Hematopoietic multipotent progenitor cell treated with erythropoietin and hydrocortisone succinate and interleukin-3 and kit ligand, for 6 days (in vitro differentiated cells): Measurements from ENCODE around the gene NOS1AP.

Experiments used
- DNase-seq: peaks from one replicate; pipeline ENCODE4 v3.0.0-alpha.2; 2015

Gene NOS1AP

DNA sequence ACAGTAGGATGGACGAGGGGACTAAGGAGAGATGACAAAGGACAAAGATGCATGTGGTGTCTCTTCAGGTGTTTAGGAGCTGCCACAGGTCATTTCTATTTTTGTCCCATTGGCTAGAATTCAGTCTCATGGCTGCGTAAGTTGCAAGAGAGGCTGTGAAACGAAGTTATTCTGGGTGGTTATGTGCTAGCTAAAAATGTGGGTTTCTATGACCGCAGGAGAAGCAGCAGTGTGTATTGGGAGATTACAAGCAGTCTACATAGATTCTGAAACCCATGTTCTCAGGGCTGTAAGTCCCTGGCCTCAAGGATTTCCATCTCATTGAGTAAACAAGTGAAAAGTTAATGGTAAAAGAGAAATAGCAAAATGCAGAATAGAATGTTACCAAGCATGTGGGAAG lies 196.5 kb downstream of the NOS1AP start:
- DNase-seq: no peak

DNA sequence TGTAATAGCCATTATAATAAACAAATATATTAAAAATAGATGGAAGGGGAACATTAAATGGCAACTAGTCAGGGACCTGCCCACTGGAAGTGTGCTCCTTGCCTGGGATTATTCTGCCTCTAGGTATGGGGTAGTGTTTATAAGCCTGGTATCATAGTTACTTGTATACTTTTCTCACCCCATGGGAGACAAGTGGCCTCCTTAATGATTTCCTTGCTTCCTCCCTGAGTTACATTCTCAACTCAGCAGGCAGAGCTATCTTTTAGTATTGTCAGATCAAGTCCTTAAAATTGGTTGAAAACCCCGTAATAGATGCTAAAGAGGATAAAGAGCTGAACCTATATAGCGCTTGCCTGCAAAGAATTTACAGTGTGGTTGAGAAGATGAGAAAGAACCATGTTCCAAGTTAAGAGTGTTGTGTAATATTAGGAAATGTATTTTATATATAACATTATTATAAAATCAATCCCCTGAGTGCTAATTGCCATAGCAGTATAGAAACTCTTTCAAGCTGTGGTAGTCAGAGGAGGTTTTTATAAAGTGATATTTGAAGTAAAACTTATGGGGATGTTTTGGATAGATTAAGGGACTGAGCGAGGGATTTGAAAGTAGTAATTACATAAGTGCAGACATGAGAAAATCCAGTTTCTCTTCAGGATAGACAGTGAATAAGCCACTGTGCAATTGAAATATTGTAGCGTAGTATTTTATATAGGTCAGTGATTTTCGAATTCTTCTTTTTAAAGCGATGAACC lies 200.7 kb downstream of the NOS1AP start:
- no peak for DNase-seq

DNA sequence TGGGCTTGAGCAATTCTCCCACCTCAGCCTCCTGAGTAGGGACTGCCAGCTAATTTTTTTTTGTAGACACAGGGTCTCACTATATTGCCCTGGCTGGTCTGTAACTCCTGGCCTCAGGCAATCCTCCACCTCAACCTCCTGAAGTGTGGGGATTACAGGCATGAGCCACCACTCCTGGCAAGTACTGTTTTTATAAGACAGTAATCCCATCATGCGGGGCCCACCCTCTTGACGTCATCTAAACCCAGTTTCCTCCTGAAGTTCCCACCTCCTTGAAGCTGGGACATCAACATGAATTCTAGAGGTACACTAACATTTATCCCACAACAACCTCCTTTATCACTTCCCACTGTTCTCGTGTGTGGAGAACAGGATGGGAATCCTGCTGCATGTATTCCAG lies 202.5 kb downstream of the NOS1AP start:
- DNase-seq: no peak

DNA sequence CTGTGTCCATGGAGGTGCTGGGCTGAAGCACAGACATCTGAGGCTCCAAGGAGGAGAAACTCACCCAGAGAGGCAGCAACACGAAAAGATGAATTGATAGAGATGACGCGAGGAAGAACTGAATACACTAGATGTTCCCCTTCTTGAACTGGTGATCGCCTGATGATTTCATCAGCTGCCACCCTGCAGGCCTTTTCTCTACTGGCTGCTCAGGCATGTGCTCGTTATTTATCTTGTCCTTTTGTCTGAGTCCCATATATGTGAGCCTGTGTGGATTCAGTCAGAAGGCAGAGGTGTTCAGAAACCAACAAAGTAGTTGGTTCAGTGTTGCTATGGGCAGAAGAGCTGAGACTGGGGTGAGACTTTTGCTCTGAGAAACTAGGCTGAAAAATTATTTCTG lies 202.9 kb downstream of the NOS1AP start:
- DNase-seq: no peak

DNA sequence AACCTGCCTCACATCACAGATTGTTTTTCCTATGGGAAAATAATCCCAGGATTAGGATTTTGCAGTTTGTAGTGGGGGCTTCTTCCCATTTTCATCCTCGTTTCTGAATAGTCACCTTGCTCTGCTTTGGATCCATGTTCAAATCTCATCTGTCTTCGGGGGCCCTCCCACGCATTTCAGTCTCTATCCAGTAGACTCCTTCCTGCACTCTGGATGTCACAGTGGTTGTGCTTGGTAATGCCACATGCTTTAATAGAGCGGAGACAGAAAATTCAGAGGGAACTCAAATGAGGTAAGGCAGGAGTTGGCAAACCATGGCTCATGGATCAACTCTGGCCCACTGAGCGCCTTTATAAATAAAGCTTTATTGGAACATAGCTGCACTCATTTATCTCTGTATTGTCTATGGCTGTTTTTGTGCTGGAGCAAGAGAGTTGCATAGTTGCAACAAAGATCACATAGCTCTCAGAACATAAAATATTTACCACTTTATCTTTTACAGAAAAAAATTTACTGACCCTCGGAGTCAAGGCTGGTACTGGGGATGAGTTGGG lies 206.2 kb downstream of the NOS1AP start:
- no peak for DNase-seq

DNA sequence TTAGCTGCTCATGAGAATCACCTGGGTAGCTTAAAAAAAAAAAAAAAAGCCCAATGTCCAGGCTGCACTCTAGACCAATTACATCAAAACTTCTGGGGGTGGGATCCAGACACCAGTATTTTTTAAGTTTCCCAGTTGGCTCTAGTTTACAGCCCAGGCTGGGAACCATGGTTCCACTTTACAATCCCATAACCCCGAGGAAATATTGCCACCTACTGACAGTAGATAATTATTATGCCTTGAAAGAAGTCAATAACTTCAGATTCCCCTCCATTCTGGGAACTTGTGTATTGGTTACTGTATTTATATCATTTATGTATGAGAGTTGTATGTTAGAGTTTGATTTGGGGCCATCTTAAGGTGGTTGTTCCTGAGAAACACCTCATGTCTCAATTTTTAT lies 207.0 kb downstream of the NOS1AP start:
- DNase-seq: peak; percentile 71

DNA sequence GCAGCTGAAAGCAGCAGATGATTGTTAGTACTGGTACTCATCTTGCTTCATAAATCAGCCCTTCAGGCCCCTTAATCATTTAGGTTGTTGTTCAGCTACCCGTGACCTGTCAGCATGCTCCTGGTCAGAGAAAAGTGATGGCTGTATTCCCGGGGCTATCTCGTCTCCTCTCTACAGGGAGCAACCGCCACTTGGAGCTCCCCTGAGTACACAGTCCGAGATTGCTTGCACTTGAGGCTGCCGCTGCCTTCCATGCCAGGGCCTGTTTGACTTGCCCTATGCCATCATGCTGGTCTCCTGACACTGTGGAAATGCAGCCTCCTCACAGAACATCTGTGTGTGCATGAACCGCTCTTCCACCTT lies 209.6 kb downstream of the NOS1AP start:
- DNase-seq: no peak

DNA sequence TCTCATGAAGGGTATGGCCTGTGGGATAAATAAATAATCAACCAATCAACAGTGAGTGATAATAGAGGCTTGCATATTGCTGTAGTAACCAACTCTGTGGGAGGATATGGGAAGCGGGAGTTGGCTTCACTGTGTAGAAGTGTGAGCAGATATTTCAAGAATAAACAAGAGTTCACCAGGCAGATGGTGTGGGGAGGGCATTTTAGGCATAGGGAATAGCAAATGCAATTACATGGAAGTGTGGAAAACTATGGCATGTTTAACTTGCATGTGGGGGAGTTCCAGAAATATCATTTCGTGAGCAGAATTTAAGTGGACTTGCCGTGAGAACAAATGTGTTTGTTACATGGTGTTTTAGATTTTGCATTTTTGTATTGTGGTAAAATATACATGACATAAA lies 211.9 kb downstream of the NOS1AP start:
- DNase-seq: no peak

DNA sequence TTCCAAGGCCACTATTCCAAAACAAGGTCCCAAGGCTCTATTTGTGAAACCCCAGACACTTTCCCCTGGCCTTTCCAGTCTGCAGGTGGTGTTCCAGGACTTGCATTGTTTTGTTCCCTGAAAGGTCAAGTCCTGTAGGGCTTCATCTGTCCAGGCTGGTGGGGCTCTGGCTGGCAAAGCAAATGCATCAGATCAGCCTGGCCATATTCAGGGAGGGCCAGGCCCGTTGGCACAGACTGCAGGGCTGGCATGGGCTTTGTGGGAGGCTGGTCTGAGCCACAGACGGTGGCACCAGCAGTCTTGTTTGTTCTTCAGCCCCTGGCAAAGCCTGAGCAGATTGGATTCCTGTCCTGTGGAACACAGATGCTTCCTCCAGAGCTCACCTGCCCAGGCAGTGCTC lies 214.2 kb downstream of the NOS1AP start:
- DNase-seq: no peak

DNA sequence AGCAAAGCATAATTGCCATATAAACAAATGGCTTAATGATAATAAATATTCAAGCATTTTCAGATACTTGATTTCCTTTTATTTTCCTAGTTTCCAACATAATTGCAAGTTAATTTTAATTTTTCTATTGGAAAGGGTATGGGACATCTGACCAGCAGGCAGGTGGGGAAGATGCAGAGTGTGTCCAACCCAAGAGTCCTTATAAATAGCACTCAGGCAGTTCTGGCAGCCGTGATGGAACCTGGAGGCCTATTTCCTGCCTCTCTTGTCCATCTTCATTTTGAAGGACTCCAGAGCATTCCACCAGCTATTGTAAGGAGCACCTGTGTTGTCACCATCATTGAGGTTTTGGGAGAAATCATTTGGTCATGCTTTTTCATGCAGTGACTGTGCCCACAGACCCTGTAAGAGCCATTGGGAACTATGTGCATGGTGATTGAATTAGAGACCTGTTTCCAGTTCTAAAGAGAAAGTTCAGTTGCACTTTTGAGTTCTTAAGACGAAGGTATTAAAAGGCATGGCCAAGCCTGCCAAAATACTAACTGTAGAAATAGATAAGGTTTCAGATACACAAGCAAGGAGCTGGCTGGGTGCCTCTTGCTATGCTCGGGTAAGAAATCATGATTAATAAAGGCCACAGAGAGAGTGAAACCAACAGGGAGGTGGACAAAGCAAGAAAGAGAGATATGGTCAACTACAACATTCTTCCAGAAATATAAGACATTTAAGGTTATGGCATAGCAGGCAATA lies 214.9 kb downstream of the NOS1AP start:
- peak; percentile 60 for DNase-seq

DNA sequence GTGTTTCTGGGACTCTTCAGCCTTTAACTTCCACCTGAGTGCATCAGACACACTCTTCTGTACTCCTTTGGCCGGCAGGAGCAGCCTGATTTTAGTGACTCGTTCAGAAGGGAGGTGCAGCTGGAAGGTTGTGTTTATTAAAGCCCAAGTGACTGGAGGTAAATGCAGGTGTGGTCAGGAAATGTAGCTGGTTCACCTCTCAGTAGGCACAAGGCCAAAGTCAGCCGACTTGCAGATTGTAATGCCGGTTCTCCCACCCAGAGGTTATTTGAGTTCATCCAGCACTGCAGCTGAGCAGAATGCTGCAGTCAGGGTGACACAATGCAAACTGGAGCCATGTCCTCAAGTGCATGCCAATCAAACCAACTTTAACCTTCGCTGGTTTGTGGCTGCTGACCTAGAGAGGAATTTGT lies 215.7 kb downstream of the NOS1AP start:
- DNase-seq: no peak

DNA sequence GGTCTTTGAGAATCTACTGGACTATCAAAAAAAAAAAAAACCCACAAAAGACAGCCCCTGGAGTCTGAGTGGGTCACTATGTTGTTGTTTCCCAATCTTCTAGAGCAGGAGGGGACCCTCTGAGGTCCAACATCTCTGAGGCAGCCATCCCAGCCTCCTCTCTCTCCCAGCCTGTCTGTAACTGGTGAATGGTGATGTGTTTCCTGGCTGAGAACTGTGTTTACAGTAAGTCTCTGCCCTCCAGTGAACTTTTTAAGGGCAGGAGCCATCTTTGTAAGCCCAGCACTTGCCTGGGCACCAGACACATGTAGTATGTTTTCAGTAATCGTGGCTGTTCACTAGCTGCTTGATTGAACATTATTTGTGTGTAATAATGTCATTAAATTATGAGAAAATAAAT lies 221.5 kb downstream of the NOS1AP start:
- DNase-seq: no peak

DNA sequence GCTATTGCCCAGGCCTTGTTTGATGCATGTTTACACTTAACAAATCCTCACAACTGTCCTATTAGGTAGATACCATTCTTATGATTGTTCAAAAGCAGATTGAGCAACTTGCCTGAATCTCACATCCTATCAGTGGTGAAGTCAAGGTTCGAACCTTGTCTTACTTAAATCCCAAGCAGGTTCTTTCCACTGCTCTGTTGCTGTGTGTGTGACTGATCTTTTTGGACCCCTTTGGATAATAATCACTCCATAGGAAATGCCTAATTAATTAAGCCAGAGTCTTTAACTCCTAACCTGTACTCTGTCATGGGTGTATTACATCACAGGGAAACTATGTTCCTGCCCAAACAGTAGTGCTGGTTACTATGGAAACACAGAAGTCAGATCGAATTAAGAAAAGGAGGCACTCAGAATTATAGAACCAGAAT lies 222.9 kb downstream of the NOS1AP start:
- no peak for DNase-seq

DNA sequence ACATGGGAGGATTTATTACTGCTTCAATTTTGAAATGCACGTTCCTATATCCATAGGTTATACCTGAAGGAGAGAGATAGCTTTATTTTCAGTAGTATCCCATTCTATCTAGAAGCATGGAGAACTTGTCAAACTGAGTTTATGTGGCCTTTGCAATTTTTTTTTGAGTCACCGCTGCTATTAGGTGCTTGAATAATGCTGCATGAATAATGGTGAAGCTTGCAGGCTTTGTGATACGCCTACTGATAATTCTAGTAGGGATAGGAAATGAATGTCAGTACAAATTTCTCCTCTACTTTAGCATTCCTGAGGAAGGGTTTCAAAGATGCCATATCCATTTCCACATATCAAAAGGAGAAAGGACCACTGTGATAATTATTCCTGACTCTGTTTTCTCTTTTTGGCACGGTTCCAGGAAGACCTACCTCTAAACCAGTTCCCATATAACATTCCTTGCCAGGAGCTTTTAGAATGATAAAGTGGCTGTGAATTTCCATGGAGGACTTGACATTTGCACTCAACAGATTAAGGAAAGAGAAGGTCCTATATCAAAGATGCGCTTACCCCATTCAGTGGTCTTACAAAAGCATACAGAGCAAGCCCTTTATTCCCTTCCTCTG lies 223.7 kb downstream of the NOS1AP start:
- DNase-seq: no peak

DNA sequence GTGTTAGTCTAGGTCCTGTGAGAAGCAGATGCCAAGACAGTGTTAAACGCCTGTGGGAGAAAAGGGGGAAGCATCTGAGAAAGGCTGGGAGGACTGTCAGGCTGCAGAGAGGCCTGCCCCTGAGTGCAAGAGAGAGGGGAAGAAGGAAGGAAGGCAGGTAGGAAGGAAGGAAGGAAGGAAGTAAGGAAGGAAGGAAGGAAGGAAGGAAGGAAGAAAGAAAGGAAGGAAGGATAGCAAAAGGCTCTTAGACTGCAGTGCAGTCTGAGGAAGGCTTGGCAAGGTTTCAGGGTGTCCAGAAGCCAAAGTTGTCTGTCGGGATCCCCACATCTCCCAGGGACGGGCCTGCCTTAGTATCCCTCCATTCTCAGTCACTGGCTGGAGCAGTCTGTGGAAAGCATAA lies 224.5 kb downstream of the NOS1AP start:
- no peak for DNase-seq

DNA sequence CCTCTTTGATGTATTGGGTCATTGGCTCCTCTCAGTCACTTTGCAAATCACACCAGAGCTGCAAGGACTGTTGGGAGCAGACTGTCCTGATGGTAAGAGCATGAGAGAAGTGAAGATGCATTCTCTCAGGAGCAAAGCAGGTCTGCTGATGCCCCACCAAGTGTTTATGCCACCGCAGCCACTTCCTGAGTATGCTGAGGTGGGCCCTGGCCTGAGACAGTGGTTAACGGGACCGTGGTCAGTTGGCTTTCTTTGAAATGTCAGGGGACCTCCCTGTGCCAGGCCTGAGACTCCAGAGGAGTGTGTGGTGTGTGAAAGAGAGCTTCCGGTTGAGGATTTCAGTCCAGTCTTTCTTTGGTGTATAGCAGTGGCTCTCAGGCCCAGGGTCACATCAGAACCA lies 227.7 kb downstream of the NOS1AP start:
- no peak for DNase-seq

DNA sequence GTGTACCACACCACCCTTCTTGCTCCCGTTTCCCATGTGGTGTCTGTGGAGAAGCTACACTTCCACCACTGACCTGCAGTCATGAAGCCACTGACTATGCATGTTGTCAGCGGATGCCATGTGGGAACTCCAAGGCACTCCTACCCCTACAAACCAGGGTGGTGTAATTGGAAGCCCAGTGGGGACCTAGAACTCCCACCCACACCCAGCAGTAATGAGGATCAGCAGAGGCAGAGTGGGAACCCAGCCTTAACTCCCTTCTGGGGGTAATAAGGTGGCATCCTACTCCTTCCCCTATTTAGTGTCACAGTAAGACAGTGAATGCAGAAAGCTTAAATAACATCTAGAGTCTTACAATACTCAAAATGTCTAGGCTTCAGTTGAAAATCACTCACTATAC lies 228.8 kb downstream of the NOS1AP start:
- no peak for DNase-seq

DNA sequence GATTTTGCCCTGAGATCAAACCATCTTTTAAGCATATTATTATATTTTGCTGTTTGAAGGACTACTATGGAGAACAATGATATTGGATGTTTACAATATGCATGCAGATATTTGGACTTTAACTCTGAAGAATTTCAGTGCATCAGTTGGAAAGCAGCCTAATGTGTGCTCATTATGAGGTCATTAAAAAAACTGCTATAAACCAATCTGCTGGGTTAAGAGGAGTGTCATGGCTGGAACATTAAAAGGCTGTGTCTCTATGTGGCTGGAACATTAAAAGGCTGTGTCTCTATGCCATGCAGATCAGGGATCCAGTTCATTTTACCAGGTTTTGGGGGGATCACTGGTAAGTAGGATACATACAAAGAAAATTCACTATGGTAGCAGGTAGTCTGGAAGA lies 229.5 kb downstream of the NOS1AP start:
- no peak for DNase-seq

DNA sequence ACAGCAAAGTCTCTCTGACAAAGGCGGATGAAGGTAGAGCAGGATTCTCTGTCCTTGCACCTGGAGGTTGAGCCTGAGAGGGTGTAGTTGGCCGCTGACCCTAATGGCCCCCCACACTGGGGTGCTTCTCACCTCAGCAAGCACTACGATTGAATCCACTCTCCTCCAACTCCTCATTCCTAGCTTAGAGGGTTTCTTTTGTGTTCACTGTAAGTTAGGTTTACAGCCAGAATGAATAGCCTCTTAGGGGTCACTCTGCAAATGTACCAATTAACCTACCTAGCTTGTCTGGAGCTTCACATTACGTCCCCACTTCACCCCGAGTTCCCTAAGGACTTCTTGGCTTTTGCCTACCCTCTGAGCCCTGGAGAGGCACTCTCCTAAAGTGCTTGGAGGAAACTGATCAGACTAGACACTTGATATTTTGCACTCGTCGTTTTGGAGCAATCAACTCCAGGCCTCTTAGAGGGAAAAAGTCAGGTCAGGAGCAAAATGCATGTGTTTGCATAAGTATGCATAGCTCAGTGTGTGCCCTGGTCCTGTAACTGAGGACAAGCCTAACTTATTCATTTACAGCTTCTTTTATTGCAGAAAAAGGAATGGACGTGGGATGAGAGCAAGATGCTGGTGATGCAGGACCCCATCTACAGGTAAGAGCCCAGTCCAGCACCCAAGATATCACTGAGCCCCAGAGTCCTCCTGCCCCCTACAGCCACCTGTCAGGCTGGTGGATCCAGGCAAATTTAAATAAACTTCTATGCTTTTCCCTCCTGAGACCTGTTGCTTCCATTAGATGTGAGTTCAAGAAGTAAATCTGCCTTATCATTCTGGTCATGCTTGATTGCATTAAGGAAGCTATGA lies 230.8 kb downstream of the NOS1AP start:
- DNase-seq: no peak

DNA sequence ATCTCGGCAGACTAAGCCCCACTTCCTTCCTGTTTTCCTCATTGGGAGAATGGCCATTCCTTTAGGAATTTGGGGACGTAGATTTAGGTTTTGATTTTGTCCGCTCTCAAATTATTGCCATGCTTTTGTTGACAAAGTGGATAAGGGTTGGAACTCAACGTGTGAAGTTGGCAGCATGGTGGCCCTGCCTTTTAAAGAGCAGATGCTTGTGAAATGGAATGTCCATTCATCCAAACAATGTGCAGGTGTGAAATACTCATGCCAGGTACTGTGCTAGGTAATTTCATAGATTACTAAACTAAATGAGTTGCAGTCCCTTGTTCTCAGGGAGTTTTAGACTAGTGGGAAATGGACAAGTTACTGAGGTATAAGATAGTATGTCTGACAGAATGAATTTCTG lies 232.2 kb downstream of the NOS1AP start:
- DNase-seq: no peak

DNA sequence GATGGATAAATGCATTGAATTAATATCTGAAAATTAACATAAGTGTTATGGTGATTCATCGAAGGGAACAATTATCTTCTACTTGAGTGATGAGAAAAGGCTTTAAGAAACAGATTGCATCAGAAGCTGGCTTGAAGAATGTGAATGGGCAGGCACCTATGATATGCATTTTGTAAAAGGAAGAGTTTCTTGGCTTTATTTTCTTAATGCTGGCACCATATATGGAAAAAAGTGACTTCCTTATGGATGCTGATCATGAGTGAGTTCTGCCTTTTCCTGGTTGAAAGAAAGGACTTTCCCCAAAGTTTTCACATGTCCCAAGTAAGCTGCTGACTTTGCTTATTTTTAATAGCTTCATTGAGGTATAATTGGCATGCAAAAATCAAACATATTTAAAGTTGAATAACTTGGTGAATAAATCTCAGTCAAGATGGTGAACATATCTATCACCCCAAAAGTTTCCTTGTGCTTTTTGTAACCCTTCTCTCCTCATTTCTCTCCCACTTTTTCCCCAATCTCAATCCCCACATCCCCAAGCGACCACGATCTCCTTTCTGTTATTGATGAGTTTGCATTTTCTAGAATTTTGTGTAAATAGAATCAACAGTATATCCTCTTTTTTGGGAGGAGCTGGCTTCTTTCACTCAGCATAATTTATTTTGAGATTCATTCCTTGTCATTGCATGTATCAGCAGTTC lies 233.0 kb downstream of the NOS1AP start:
- DNase-seq: no peak

DNA sequence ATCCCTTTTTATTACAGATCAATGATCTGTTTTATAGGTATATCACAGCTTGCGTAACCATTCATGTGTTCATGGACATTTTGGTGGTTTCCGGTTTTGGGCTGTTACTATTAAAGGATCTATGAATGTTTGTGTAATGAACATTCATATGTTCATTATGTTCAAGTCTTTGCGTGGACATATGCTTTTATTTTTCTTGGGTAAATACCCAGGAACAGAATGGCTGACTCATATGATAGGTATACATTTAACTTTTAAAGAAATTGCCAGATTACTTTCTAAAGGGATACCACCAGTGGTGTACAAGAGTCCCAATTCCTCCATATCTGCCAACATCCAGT lies 233.5 kb downstream of the NOS1AP start:
- DNase-seq: no peak
